T-helper 2 cell treated with Interferon-gamma antibody and Interleukin-4, amounts not matched to agents 100 ng/mL and 5 ng/mL, for 36 hours (primary cell): ENCODE data around the gene LTC4S. TPM values are rescaled to one million over a fixed set of nuclear protein-coding genes. Genes with fewer than 3 reads are reported as not detected.
"Not testable (repeated sequence)": the region's sequence is repeated elsewhere in the genome, so short reads cannot be mapped to it uniquely, and the experiment has no call there.

Experiments used
- intact Hi-C: fragments of 100-400 bp; cut with micrococcal nuclease; formaldehyde crosslinking; loops from one replicate; pipeline ENCODE4 v1.15.1; 2023
- total RNA-seq: library from RNA; stranded (reverse); gene quantifications from 2 replicates; pipeline ENCODE4 v1.2.3, GENCODE V29; 2022

The LTC4S gene
- total RNA-seq, 1 donor from 2014 or later: 2.3 TPM

- intact Hi-C loops: loop anchor here (1.0 to 5.0 kb wide), 4 partner anchors 15 to 264 kb away; partner anchors contain the start of genes CANX and MAML1
Observed at GRCh38 chr5:179821298-179822058, 27.7 kb downstream of the LTC4S start.

DNA sequence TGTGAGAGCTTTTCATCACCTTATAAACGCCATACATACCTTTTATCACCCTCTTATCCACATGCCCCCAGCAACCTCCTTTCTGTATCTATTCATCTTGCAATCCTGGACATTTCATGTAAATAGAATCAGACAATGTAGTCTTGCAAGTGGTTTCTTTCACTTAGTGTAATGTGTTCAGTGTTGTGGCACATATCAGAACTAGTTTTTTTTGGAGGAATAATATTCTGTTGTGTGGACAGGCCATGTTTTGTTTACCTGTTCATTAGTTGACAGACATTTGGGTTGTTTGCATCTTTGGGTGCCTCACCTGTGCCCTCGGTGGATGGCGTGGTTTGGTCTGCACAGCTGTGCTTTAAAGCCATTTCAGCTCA is 28.3 kb downstream of the LTC4S start:
- intact Hi-C loops: loop anchor here (5.0 kb wide), 2 partner anchors 125 to 265 kb away; partner anchors contain the start of gene CANX

- intact Hi-C loops: loop anchor here (5.0 kb wide), 2 partner anchors 125 to 265 kb away; partner anchors contain the start of gene CANX
Observed at GRCh38 chr5:179822444-179822990, 28.7 kb downstream of the LTC4S start.

DNA sequence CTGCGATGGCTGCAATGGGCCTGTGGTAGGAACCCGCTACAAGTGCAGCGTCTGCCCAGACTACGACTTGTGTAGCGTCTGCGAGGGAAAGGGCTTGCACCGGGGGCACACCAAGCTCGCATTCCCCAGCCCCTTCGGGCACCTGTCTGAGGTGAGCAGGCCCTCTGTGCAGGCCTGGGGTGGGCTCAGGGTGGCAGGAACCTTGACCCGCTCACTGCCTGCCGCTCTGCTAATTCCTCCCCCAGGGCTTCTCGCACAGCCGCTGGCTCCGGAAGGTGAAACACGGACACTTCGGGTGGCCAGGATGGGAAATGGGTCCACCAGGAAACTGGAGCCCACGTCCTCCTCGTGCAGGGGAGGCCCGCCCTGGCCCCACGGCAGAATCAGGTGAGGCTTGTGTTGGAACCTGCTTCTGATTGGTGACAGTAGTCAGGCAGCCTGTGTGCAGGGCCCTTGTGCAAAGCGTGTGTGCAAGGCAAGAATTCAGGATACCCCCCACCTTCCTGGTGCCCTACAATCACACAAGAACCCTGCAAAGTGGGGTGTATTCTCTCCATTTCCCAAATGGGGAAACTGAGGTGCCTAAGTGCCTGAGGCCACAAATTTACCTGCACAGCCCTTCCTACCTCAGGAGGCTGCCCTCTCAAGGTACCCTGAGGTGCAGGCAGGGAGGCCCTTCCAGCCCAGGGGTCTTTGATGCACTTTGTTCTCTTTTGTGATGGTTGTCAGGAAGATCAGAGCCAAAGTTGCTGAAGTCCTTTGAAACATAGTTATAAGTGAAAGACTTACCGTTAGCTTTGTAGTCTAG is 30.4 kb downstream of the LTC4S start:
- intact Hi-C loops: loop anchor here (5.0 kb wide), 2 partner anchors 127 to 267 kb away; partner anchors contain the start of gene CANX

DNA sequence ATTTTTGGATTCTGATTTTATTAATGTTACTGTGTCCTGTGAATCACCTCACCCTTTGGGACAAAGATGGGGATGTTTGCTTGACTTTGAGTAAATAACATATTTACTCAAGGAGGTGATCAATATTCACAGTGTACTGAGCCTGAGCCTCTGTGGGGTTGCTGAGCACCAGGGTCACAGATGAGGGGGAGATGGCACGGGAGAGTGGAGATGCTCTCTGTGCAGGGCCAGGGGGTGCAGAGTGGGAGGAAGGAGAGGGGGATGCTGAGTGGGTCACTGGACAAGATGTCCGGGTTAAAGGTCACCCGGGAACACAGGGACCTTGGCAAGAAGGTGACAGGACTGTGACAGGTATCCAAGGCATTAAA is 30.9 kb downstream of the LTC4S start:
- intact Hi-C loops: loop anchor here (5.0 kb wide), 2 partner anchors 127 to 267 kb away; partner anchors contain the start of gene CANX

GRCh38 chr5:179825655-179826182 is 31.9 kb downstream of the LTC4S start:
- intact Hi-C loops: no loop called here

GRCh38 chr5:179827680-179828079 is 33.9 kb downstream of the LTC4S start:
- intact Hi-C loops: no loop called here

DNA sequence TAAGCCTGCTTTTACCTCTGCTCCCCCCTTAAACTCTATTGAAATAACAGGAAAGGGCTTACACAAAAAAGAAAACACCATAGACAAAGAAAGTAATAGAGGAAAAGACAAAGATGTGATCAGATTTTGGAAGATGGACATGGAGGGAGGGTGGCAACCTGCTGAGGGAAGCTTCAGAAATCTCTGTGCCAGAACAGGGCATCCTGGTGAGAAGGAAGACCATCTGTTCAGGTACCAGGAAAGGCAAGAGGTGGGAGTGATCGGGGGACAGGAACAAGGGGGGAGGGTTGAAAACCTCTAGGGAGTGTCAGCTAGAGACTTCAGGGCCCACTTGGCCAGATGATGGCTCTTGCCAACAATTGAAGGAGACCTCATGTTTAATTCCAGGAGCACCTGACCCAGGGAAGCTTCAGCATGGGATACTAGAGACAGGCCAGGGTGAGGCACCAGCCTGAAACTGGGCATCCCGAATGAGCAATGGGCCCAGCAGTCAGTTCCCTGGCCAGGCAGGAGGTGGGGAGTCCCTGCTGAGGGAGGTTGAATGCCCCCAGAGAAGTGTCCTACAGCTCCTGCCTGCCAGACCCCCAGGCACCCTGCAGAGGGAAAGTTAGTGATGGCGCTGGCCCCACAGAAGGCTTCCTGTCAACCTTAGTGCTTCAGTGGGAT is 35.1 kb downstream of the LTC4S start:
- intact Hi-C loops: no loop called here

- intact Hi-C loops: no loop called here
Observed at GRCh38 chr5:179829732-179830435, 36.1 kb downstream of the LTC4S start.

DNA sequence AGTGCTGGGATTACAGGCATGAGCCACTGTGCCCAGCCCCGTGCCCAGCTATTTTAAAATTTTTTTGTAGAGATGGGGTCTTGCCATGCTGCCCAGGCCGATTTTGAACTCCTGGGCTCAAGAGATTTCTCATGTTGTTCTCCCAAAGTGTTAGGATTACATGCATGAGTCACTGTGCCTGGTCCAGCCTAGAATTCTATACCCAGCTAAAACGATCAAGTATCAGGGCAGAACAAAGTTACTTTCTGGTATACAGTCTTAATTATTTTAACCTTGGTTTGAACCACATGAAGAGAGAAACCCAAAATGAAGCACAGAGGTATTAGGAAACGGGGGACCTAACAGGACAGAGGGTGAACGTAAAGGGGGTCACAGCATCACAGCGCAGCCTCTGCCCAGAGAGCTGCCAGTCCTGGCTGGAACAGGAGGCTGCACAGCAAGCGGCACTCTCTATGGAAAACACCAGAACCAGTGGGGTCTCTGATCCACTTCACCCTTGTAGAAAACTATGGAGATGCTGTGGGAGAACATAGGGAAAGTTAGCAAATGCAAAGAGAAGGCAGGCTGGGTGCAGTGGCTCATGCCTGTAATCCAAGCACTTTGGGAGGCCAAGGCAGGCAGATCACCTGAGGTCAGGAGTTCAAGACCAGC is 37.2 kb downstream of the LTC4S start:
- intact Hi-C loops: no loop called here

GRCh38 chr5:179832039-179832745 is 38.4 kb downstream of the LTC4S start:
- intact Hi-C loops: no loop called here

DNA sequence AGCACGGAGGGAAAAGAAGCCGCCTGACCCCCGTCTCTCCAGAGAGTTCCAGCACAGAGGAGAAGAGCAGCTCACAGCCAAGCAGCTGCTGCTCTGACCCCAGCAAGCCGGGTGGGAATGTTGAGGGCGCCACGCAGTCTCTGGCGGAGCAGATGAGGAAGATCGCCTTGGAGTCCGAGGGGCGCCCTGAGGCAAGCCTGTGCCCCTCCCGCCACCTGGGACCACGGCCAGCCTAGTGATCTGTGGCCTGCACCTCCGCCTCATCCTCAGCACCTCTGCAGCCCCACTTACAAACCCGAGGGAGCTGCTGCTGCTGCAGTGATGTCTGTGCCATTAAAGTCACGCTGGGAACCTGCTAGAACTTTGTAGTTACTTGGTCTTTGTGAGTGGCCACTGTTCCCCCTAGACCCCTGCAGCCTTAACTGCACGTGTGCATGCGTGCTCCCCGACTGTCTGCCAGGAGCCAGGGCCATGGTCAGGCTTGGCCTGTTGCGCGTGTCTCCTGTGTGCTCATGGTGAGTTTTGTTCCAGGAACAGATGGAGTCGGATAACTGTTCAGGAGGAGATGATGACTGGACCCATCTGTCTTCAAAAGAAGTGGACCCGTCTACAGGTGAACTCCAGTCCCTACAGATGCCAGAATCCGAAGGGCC is 39.4 kb downstream of the LTC4S start:
- intact Hi-C loops: no loop called here

GRCh38 chr5:179833709-179834070 is 39.9 kb downstream of the LTC4S start:
- intact Hi-C loops: no loop called here

GRCh38 chr5:179834120-179834519 is 40.3 kb downstream of the LTC4S start:
- intact Hi-C loops: no loop called here

DNA sequence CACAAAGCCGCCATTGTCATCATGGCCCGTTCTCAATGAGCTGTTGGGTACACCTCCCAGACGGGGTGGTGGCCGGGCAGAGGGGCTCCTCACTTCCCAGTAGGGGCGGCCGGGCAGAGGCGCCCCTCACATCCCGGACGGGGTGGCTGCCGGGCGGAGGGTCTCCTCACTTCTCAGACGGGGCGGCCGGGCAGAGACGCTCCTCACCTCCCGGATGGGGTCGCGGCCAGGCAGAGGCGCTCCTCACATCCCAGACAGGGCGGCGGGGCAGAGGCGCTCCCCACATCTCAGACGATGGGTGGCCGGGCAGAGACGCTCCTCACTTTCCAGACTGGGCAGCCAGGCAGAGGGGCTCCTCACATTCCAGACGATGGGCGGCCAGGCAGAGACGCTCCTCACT is 41.1 kb downstream of the LTC4S start:
- intact Hi-C loops: not testable (repeated sequence)

DNA sequence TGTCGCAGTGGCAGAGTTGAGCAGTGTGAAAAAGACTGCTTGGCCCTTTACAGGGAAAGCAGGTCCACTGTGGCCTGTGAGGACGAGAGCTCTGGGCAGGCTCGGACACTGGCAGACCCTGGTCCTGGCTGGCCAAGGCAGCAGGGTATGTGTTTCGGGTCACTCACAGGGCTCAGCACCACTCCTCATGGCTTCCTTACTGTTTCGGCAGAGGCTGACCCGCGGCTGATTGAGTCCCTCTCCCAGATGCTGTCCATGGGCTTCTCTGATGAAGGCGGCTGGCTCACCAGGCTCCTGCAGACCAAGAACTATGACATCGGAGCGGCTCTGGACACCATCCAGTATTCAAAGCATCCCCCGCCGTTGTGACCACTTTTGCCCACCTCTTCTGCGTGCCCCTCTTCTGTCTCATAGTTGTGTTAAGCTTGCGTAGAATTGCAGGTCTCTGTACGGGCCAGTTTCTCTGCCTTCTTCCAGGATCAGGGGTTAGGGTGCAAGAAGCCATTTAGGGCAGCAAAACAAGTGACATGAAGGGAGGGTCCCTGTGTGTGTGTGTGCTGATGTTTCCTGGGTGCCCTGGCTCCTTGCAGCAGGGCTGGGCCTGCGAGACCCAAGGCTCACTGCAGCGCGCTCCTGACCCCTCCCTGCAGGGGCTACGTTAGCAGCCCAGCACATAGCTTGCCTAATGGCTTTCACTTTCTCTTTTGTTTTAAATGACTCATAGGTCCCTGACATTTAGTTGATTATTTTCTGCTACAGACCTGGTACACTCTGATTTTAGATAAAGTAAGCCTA is 42.6 kb downstream of the LTC4S start:
- intact Hi-C loops: loop anchor here (1.0 to 2.0 kb wide), 3 partner anchors 15 to 34 kb away; partner anchors contain the start of gene MRNIP

DNA sequence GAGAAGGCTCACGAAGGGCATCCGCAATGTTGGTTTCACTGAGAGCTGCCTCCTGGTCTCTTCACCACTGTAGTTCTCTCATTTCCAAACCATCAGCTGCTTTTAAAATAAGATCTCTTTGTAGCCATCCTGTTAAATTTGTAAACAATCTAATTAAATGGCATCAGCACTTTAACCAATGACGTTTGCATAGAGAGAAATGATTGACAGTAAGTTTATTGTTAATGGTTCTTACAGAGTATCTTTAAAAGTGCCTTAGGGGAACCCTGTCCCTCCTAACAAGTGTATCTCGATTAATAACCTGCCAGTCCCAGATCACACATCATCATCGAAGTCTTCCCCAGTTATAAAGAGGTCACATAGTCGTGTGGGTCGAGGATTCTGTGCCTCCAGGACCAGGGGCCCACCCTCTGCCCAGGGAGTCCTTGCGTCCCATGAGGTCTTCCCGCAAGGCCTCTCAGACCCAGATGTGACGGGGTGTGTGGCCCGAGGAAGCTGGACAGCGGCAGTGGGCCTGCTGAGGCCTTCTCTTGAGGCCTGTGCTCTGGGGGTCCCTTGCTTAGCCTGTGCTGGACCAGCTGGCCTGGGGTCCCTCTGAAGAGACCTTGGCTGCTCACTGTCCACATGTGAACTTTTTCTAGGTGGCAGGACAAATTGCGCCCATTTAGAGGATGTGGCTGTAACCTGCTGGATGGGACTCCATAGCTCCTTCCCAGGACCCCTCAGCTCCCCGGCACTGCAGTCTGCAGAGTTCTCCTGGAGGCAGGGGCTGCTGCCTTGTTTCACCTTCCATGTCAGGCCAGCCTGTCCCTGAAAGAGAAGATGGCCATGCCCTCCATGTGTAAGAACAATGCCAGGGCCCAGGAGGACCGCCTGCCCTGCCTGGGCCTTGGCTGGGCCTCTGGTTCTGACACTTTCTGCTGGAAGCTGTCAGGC is 43.6 kb downstream of the LTC4S start:
- intact Hi-C loops: loop anchor here (2.0 kb wide), 1 partner anchor 35 kb away; no protein-coding TSS in a partner anchor
